CD4-positive, alpha-beta T cell (primary cell): Measurements from ENCODE around the gene KIAA0753. TPM values are rescaled to one million over a fixed set of nuclear protein-coding genes. Genes with fewer than 3 reads are reported as not detected.
"Not testable (repeated sequence)": the region's sequence is repeated elsewhere in the genome, so short reads cannot be mapped to it uniquely, and the experiment has no call there.

Source experiments
- ATAC-seq: fragments of 200-7000 bp; cut with Tn5 transposase; one replicate; pipeline ENCODE4 v1.10.0; 2022; ENCODE audit warnings: mild to moderate bottlenecking; ENCODE audit not compliant: poor library complexity
- CTCF ChIA-PET: fragments of 350-600 bp; sonication (Branson Sonifier 250); formaldehyde crosslinking; loops from one replicate; lab custom pipeline; 2021; ENCODE audit warnings: antibody characterized with exemption, inconsistent platforms; lab: Charles Lee
- POLR2A ChIA-PET: fragments of 350-600 bp; sonication (Branson Sonifier 250); formaldehyde crosslinking; loops from one replicate; lab custom pipeline; 2021; ENCODE audit warnings: antibody characterized with exemption, inconsistent platforms; lab: Charles Lee
- DNase-seq, 14 experiments: peaks; one replicate each; pipeline ENCODE4 v3.0.0-alpha.2; 2013 to 2020; ENCODE audit warnings: mixed read lengths in 2 of 14
- H3K27ac ChIP-seq, 2 donors: one replicate each; pipeline versions ENCODE4 v1.5.1 to v1.7.0; 2013; ENCODE audit warnings: low read length in 2 of 2, low read depth in 1 of 2, mild to moderate bottlenecking in 1 of 2
- H3K27me3 ChIP-seq, 2 experiments: 1 replicate in 1 of 2; 2 replicates in 1 of 2; pipeline versions ENCODE4 v1.6.1 to v1.7.0; 2013; ENCODE audit warnings: low read length in 2 of 2, control low read depth in 1 of 2, mild to moderate bottlenecking in 1 of 2, moderate library complexity in 1 of 2; ENCODE audit not compliant: insufficient read depth in 2 of 2, control insufficient read depth in 1 of 2
- H3K36me3 ChIP-seq: one replicate; pipeline ENCODE4 v1.6.1; 2013; ENCODE audit warnings: low read length, control low read depth; ENCODE audit not compliant: insufficient read depth
- H3K4me1 ChIP-seq: one replicate; pipeline ENCODE4 v1.6.1; 2013; ENCODE audit warnings: low read length, control low read depth; ENCODE audit not compliant: insufficient read depth
- H3K4me3 ChIP-seq: one replicate; pipeline ENCODE4 v1.5.1; 2013; ENCODE audit warnings: mild to moderate bottlenecking, low read length, moderate library complexity
- H3K9me3 ChIP-seq, 2 experiments: 1 replicate in 1 of 2; 2 replicates in 1 of 2; pipeline versions ENCODE4 v1.6.1 to v1.7.0; 2013; ENCODE audit warnings: low read length in 2 of 2, mild to moderate bottlenecking in 2 of 2, control low read depth in 1 of 2, moderate library complexity in 1 of 2; ENCODE audit not compliant: control insufficient read depth in 1 of 2, insufficient read depth in 1 of 2
- H3K27ac Mint-ChIP-seq: one replicate; pipeline ENCODE4 v1.8.0; 2020; ENCODE audit warnings: mixed read lengths
- H3K27me3 Mint-ChIP-seq: one replicate; pipeline ENCODE4 v1.8.0; 2021; ENCODE audit warnings: mixed read lengths
- H3K36me3 Mint-ChIP-seq: one replicate; pipeline ENCODE4 v1.8.0; 2021; ENCODE audit warnings: low read depth, mixed read lengths
- H3K4me1 Mint-ChIP-seq: one replicate; pipeline ENCODE4 v1.8.0; 2021; ENCODE audit warnings: low read depth, mixed read lengths
- H3K4me3 Mint-ChIP-seq: one replicate; pipeline ENCODE4 v1.8.0; 2020; ENCODE audit warnings: mild to moderate bottlenecking, mixed read lengths
- H3K9me3 Mint-ChIP-seq: one replicate; pipeline ENCODE4 v1.8.0; 2020; ENCODE audit warnings: mixed read lengths
- CTCF ChIP-seq: fragments of 200-600 bp; IDR thresholded peaks from one replicate; pipeline ENCODE4 v1.8.0; 2022; ENCODE audit warnings: antibody characterized with exemption, mild to moderate bottlenecking
- intact Hi-C, 2 experiments: fragments of 100-400 bp; cut with DNase I in 1 of 2; cut with micrococcal nuclease in 1 of 2; formaldehyde crosslinking; loops; one replicate each; pipeline versions ENCODE4 v1.15.1 to v1.9.0; 2023 to 2025; cut with DNase I, micrococcal nuclease
- total RNA-seq, 174 experiments: library from RNA in 2 of 174; stranded (reverse) in 2 of 174; gene quantifications; one replicate each; pipeline ENCODE4 v1.2.3 and lab custom pipeline; 2021 to 2026

Gene KIAA0753
- total RNA-seq, 2 experiments from 2014 or later = 8.9 to 11.7 TPM

GRCh38 chr17:6660805-6661463, 20.4 kb upstream of the KIAA0753 start:
- Mint-ChIP-seq H3K36me3 (peaks cover 14% of the 10 kb centered on the region), H3K27ac (peak overlapping the region; percentile 67), H3K9me3 (no peaks in the 10 kb centered on the region), H3K27me3 (no peaks in the 10 kb centered on the region), H3K4me1 (peaks cover 29% of the 10 kb centered on the region), H3K4me3 (peak overlapping the region; percentile 52)
- intact Hi-C loops = loop anchor here in 1 of 2 experiments (10.0 kb wide), 1 partner anchor 254 kb away; no protein-coding TSS in a partner anchor
- Histone ChIP-seq H3K27me3 (no peaks in the 10 kb centered on the region), H3K4me3 (no peak overlapping the region), H3K27ac (no peak overlapping the region), H3K9me3 (no peaks in the 10 kb centered on the region), H3K36me3 (peaks cover 4% of the 10 kb centered on the region), H3K4me1 (peaks cover 21% of the 10 kb centered on the region)
- CTCF ChIA-PET = no interaction called here
- ATAC-seq = no peak
- POLR2A ChIA-PET = interaction anchor here (1.4 kb wide), 1 partner anchor 9 kb away, joined by 3 read pairs; the partner anchor contains the start of genes C17orf100 and MED31
- TF ChIP-seq CTCF = no peak
- no peak for DNase-seq

GRCh38 chr17:6660101-6660500, 19.6 kb upstream of the KIAA0753 start:
- H3K36me3 Mint-ChIP-seq = peaks cover 14% of the 10 kb centered on the region
- H3K4me1 Mint-ChIP-seq = peaks cover 29% of the 10 kb centered on the region
- no peaks in the 10 kb centered on the region for H3K9me3 Mint-ChIP-seq
- Histone ChIP-seq H3K36me3 (peaks cover 4% of the 10 kb centered on the region), H3K4me3 (no peak overlapping the region), H3K27me3 (no peaks in the 10 kb centered on the region), H3K9me3 (no peaks in the 10 kb centered on the region), H3K4me1 (peaks cover 28% of the 10 kb centered on the region), H3K27ac (no peak overlapping the region)
- POLR2A ChIA-PET = interaction anchor here (1.4 kb wide), 1 partner anchor 9 kb away, joined by 3 read pairs; the partner anchor contains the start of genes C17orf100 and MED31
- DNase-seq (no peak), ATAC-seq (no peak)
- TF ChIP-seq CTCF = no peak
- CTCF ChIA-PET = no interaction called here
- peak overlapping the region; percentile 69 for H3K4me3 Mint-ChIP-seq
- no peaks in the 10 kb centered on the region for H3K27me3 Mint-ChIP-seq
- intact Hi-C loops = loop anchor here in 1 of 2 experiments (10.0 kb wide), 1 partner anchor 255 kb away; no protein-coding TSS in a partner anchor
- no peak overlapping the region for H3K27ac Mint-ChIP-seq

- POLR2A ChIA-PET, ATAC-seq, H3K36me3 ChIP-seq, H3K27ac ChIP-seq, CTCF ChIA-PET, H3K27me3 Mint-ChIP-seq, H3K9me3 ChIP-seq, H3K9me3 Mint-ChIP-seq, H3K4me3 ChIP-seq, intact Hi-C loops, H3K27me3 ChIP-seq, DNase-seq: not testable (repeated sequence)
- Mint-ChIP-seq H3K4me3 (peak overlapping the region; percentile 97), H3K36me3 (peaks cover 14% of the 10 kb centered on the region), H3K27ac (peak overlapping the region; percentile 96), H3K4me1 (peaks cover 41% of the 10 kb centered on the region)
- peaks cover 34% of the 10 kb centered on the region for H3K4me1 ChIP-seq
Observed at GRCh38 chr17:6658411-6658810, 17.9 kb upstream of the KIAA0753 start.
